Stimulated activated CD4-positive, alpha-beta T cell treated with anti-CD3 and anti-CD28 coated beads, Interleukin-15, amount 100 ng/mL, for 1 hour (primary cell): ENCODE measurements around the gene UNC5C.
"Not testable (repeated sequence)": the region's sequence is repeated elsewhere in the genome, so short reads cannot be mapped to it uniquely, and the experiment has no call there.

Source experiments
- DNase-seq, 2 donors: peaks; one replicate each; pipeline ENCODE4 v3.0.0-alpha.2; 2020; ENCODE audit warnings: low read depth in 1 of 2, low spot score in 1 of 2

The UNC5C gene

DNA sequence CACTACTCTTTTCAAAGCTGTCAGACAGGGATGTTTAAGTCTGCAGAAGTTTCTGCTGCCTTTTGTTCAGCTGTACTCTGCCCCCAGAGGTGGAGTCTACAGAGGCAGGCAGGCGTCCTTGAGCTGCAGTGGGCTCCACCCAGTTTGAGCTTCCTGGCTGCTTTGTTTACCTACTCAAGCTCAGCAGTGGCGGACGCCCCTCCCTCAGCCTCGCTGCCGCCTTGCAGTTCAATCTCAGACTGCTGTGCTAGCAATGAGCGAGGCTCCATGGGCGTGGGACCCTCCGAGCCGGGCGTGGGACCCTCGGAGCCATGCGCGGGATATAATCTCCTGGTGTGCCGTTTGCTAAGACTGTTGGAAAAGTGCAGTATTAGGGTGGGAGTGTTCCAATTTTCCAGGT lies 409.3 kb downstream of the UNC5C start:
- not testable (repeated sequence) for DNase-seq

GRCh38 chr4:95134016-95134415 lies 414.8 kb downstream of the UNC5C start:
- not testable (repeated sequence) for DNase-seq

GRCh38 chr4:95129821-95130311 lies 418.9 kb downstream of the UNC5C start:
- DNase-seq, result no peak

DNA sequence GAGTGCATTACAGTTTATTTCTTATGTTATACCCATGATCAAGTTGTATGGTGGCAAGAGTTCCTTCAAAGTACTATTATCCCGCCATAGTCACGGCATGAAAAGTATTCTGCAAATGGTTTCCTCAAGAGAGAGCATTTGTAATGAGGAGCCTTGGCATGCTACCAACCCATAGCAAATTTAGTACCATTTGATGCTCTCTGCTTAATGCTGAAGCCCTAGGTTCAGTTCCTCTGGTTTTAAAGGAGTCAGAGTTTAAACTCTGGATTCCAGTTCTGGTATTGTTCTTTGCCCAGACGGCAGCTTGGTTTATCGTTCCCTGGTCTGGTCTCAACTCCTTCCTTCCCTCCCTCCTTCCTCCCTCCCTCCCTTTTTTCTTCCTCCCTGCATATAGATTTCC lies 419.7 kb downstream of the UNC5C start:
- no peak for DNase-seq

- no peak for DNase-seq
These were observed 423.8 kb downstream of the UNC5C start for GRCh38 chr4:95124906-95125504.

- no peak for DNase-seq
These were observed 426.8 kb downstream of the UNC5C start for GRCh38 chr4:95122001-95122400.

- no peak for DNase-seq
These were observed 428.3 kb downstream of the UNC5C start for GRCh38 chr4:95120456-95120855.

DNA sequence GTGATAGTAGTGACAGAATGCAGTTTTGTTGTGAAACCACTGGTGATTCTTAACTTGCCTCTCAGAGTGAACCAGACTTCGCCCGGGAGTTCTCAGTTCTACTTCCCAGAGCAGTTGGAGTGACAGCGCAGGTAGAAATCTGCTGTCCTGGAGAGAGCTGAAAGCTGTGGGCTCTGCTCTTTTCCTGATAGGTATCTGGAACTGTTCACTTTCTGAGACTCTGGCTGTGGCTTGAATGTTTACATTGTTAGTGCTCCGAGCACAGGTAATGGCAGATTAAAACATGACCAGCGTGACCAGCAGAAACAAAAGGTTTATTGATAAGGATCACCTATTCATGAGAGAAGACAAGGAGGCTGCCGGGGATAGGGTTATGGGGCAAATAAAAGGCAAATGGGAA lies 430.3 kb downstream of the UNC5C start:
- no peak for DNase-seq

- DNase-seq, result no peak
These were observed 434.3 kb downstream of the UNC5C start for GRCh38 chr4:95114521-95114920.
